BJ (cell line): ENCODE results near the gene DLG4. TPM values are rescaled to one million over a fixed set of nuclear protein-coding genes. Genes with fewer than 3 reads are reported as not detected.

Experiments
- CTCF ChIA-PET: fragments of 350-600 bp; formaldehyde crosslinking; extraction: SDS; loops from one replicate; lab custom pipeline; 2021; ENCODE audit warnings: antibody characterized with exemption, inconsistent platforms; lab: Yijun Ruan, JAX
- POLR2A ChIA-PET: fragments of 300-600 bp; sonication (Branson Sonifier 250); formaldehyde crosslinking; extraction: SDS; loops from one replicate; lab custom pipeline; 2021; ENCODE audit warnings: antibody characterized with exemption; lab: Charles Lee
- DNase-seq: peaks from one replicate; pipeline ENCODE4 v3.0.0-alpha.2; 2011; ENCODE audit warnings: low read depth
- H3K27me3 ChIP-seq: 2 replicates; pipeline ENCODE4 v1.6.0; 2011; ENCODE audit warnings: low read length; ENCODE audit not compliant: control insufficient read depth, insufficient read depth
- H3K36me3 ChIP-seq: 2 replicates; pipeline ENCODE4 v1.5.1; 2011; ENCODE audit warnings: low read length; ENCODE audit not compliant: control insufficient read depth, insufficient read depth
- H3K4me3 ChIP-seq: 2 replicates; pipeline ENCODE4 v1.5.1; 2011; ENCODE audit warnings: low read depth, mild to moderate bottlenecking, control low read depth, low read length
- CTCF ChIP-seq: IDR thresholded peaks from 2 replicates; pipeline ENCODE4 v1.5.1; 2011; ENCODE audit warnings: low read depth, mild to moderate bottlenecking, control low read depth, inconsistent platforms, low read length, moderate library complexity; ENCODE audit not compliant: insufficient read depth
- polyA plus RNA-seq: library from polyadenylated mRNA; depleted of rRNA; stranded (reverse); fragments of >200 nt; gene quantifications from 2 replicates; pipeline ENCODE4 v1.2.3, GENCODE V29; 2011; rRNA removed
- small RNA-seq: library from RNA; depleted of rRNA; stranded (forward); fragments of <200 nt; gene quantifications from one replicate; pipeline ENCODE3, GENCODE V24; 2012; ENCODE audit warnings: low replicate concordance, low read depth; ENCODE audit not compliant: insufficient read length

The DLG4 gene
- polyA plus RNA-seq, 1 experiment, result 20.4 TPM

GRCh38 chr17:7137171-7137943 lies 82.3 kb downstream of the DLG4 start:
- CTCF ChIA-PET, result interaction anchor here (0.6 to 4.4 kb wide), 30 partner anchors 8 to 225 kb away, joined by 3 to 92 read pairs (median 5); partner anchors contain the start of genes ASGR1, ASGR2, SLC16A11 and SLC16A13
- DNase-seq, result no peak
- TF ChIP-seq CTCF, result no peak
- Histone ChIP-seq H3K4me3 (no peak overlapping the region), H3K36me3 (no peaks in the 10 kb centered on the region), H3K27me3 (peaks cover 16% of the 10 kb centered on the region)
- POLR2A ChIA-PET, result no interaction called here

Small RNA genes within 50 kb of the gene (small RNA-seq; reads per million reads assigned to genes)
- not detected for gene AC120057.4
- gene MIR324, result 248 reads per million, percentile 94 among the genes with 10 or more reads in this experiment
- gene RF00019, result not detected

Other genes with a start within 250 kb of the DLG4 start
- not detected in 2 replicates for gene ALOX12, start 223.8 kb downstream of the DLG4 start, polyA plus RNA-seq
- gene RNASEK, start 207.2 kb downstream of the DLG4 start, polyA plus RNA-seq, result 362 and 399 TPM in 2 replicates
- gene BCL6B, start 196.8 kb downstream of the DLG4 start, polyA plus RNA-seq, result not detected in 2 replicates
- gene SLC16A13, start 183.8 kb downstream of the DLG4 start, polyA plus RNA-seq, result 1.4 and 2.8 TPM in 2 replicates
- not detected in 2 replicates for gene SLC16A11, start 175.7 kb downstream of the DLG4 start, polyA plus RNA-seq
- not detected in 2 replicates for gene CLEC10A, start 139.6 kb downstream of the DLG4 start, polyA plus RNA-seq
- not detected in 2 replicates for gene ASGR2, start 105.0 kb downstream of the DLG4 start, polyA plus RNA-seq
- gene ASGR1, start 40.5 kb downstream of the DLG4 start, polyA plus RNA-seq, result 0.56 and 0.59 TPM in 2 replicates
- gene ACADVL, start 102 bp upstream of the DLG4 start, polyA plus RNA-seq, result 335 and 517 TPM in 2 replicates
- 3.6 and 5.0 TPM in 2 replicates for gene DVL2, start 14.7 kb upstream of the DLG4 start, polyA plus RNA-seq
- gene PHF23, start 19.6 kb upstream of the DLG4 start, polyA plus RNA-seq, result 59.0 and 72.8 TPM in 2 replicates
- gene GABARAP, start 22.6 kb upstream of the DLG4 start, polyA plus RNA-seq, result 762 and 865 TPM in 2 replicates
- gene CTDNEP1, start 31.9 kb upstream of the DLG4 start, polyA plus RNA-seq, result 117 and 129 TPM in 2 replicates
- 29.8 and 35.6 TPM in 2 replicates for gene ELP5, start 32.4 kb upstream of the DLG4 start, polyA plus RNA-seq
- 1.5 and 2.1 TPM in 2 replicates for gene CLDN7, start 42.6 kb upstream of the DLG4 start, polyA plus RNA-seq
- gene SLC2A4, start 61.9 kb upstream of the DLG4 start, polyA plus RNA-seq, result 0.15 and 0.36 TPM in 2 replicates
- gene YBX2, start 74.8 kb upstream of the DLG4 start, polyA plus RNA-seq, result 0.11 TPM in 2 replicates
- 556 and 579 TPM in 2 replicates for gene EIF5A, start 87.8 kb upstream of the DLG4 start, polyA plus RNA-seq
- gene GPS2, start 95.5 kb upstream of the DLG4 start, polyA plus RNA-seq, result 12.7 and 37.4 TPM in 2 replicates
- gene NEURL4, start 109.5 kb upstream of the DLG4 start, polyA plus RNA-seq, result 8.0 and 14.9 TPM in 2 replicates
- gene ACAP1, start 116.7 kb upstream of the DLG4 start, polyA plus RNA-seq, result 1.7 and 2.0 TPM in 2 replicates
- 16.2 and 19.8 TPM in 2 replicates for gene KCTD11, start 132.3 kb upstream of the DLG4 start, polyA plus RNA-seq
- gene TMEM95, start 135.3 kb upstream of the DLG4 start, polyA plus RNA-seq, result not detected in 2 replicates
- 1.7 and 2.2 TPM in 2 replicates for gene TNK1, start 161.3 kb upstream of the DLG4 start, polyA plus RNA-seq
- gene PLSCR3, start 174.7 kb upstream of the DLG4 start, polyA plus RNA-seq, result 40.1 and 76.1 TPM in 2 replicates
- 65.4 and 101 TPM in 2 replicates for gene TMEM256, start 184.3 kb upstream of the DLG4 start, polyA plus RNA-seq
- gene NLGN2, start 188.0 kb upstream of the DLG4 start, polyA plus RNA-seq, result 6.0 and 8.5 TPM in 2 replicates
- gene SPEM1, start 200.5 kb upstream of the DLG4 start, polyA plus RNA-seq, result not detected in 2 replicates
- gene SPEM2, start 205.8 kb upstream of the DLG4 start, polyA plus RNA-seq, result not detected in 2 replicates
- not detected in 2 replicates for gene SPEM3, start 209.0 kb upstream of the DLG4 start, polyA plus RNA-seq
- gene TMEM102, start 215.6 kb upstream of the DLG4 start, polyA plus RNA-seq, result 1.8 and 3.0 TPM in 2 replicates
- 0.50 and 0.98 TPM in 2 replicates for gene FGF11, start 219.7 kb upstream of the DLG4 start, polyA plus RNA-seq
- 6.8 and 7.4 TPM in 2 replicates for gene CHRNB1, start 225.2 kb upstream of the DLG4 start, polyA plus RNA-seq